Transverse colon (tissue), 4 donors: ENCODE results near the gene JPH3. TPM values are rescaled to one million over a fixed set of nuclear protein-coding genes. Genes with fewer than 3 reads are reported as not detected.

Experiments used
- DNase-seq: peaks from one replicate; pipeline ENCODE4 v3.0.0-alpha.2; 2019
- H3K27ac ChIP-seq, 4 donors: fragments of 200-600 bp; sonication (generic); 2 replicates each; pipeline ENCODE4 v1.5.1; 2016 to 2018; ENCODE audit warnings: inconsistent platforms in 4 of 4
- H3K27me3 ChIP-seq: fragments of 200-600 bp; sonication (generic); 2 replicates; pipeline ENCODE4 v1.5.1; 2017; ENCODE audit warnings: inconsistent platforms
- H3K36me3 ChIP-seq, 4 donors: fragments of 200-600 bp; sonication (generic); 2 replicates each; pipeline ENCODE4 v1.5.1; 2017 to 2019; ENCODE audit warnings: inconsistent platforms in 4 of 4
- H3K4me1 ChIP-seq, 4 donors: fragments of 200-600 bp; sonication (generic); 2 replicates each; pipeline ENCODE4 v1.5.1; 2017 to 2020; ENCODE audit warnings: inconsistent platforms in 4 of 4
- H3K4me3 ChIP-seq, 4 donors: fragments of 200-600 bp; sonication (generic); 1 replicate in 1 of 4; 2 replicates in 3 of 4; pipeline versions ENCODE4 v1.5.1 to v1.6.1; 2017 to 2019; ENCODE audit warnings: inconsistent platforms in 4 of 4
- H3K9me3 ChIP-seq, 2 donors: fragments of 200-600 bp; sonication (generic); 2 replicates each; pipeline ENCODE4 v1.5.1; 2017 to 2019; ENCODE audit warnings: inconsistent platforms in 2 of 2
- CTCF ChIP-seq, 5 experiments: fragments of 200-600 bp in 3 of 5; fragments of 450-650 bp in 2 of 5; sonication (generic) in 3 of 5; IDR thresholded peaks; 1 replicate in 2 of 5; 2 replicates in 3 of 5; pipeline ENCODE4 v1.5.1; 2016 to 2017; ENCODE audit warnings: antibody characterized with exemption in 5 of 5, inconsistent platforms in 3 of 5, mild to moderate bottlenecking in 2 of 5, moderate library complexity in 1 of 5
- EP300 ChIP-seq: sonication (generic); formaldehyde crosslinking; IDR thresholded peaks from one replicate; pipeline ENCODE4 v1.6.1; 2017; ENCODE audit warnings: antibody characterized with exemption, low read depth
- POLR2A ChIP-seq: fragments of 450-650 bp; IDR thresholded peaks from one replicate; pipeline ENCODE4 v1.6.1; 2016; ENCODE audit warnings: antibody characterized with exemption, mild to moderate bottlenecking, moderate library complexity
- POLR2AphosphoS5 ChIP-seq, 3 donors: sonication (generic); formaldehyde crosslinking; IDR thresholded peaks; one replicate each; pipeline ENCODE4 v1.6.1; 2016; ENCODE audit warnings: antibody characterized with exemption in 3 of 3
- WGBS, 2 donors: methylation state at CpG; one replicate each; pipeline ENCODE4 v1.1.5; 2018; ENCODE audit warnings: low coverage in 1 of 2; 5-methylcytosine and 5-hydroxymethylcytosine counted together
- in situ Hi-C, 4 donors: fragments of 200-750 bp; cut with MboI; loops; one replicate each; pipeline versions ENCODE4 v1.15.0 to v1.15.1; 2017; ENCODE audit warnings: low sequenced_read_pairs in 3 of 4, low pct_ligation_motif_present in 1 of 4, low pct_unique_long_range_greater_than_20kb in 1 of 4
- intact Hi-C: fragments of 100-400 bp; cut with DNase I; formaldehyde crosslinking; loops from one replicate; pipeline ENCODE4 v1.15.1; 2023; ENCODE audit warnings: low total_unique reads
- total RNA-seq, 4 donors: library from RNA; depleted of rRNA; stranded (reverse); fragments of >200 nt; gene quantifications; one replicate each; pipeline ENCODE4 v1.1.0, GENCODE V29; 2016

The JPH3 gene
- total RNA-seq, 4 donors from 2014 or later, result 0.32 to 5.2 (median 0.41) TPM; not detected in 1

DNA sequence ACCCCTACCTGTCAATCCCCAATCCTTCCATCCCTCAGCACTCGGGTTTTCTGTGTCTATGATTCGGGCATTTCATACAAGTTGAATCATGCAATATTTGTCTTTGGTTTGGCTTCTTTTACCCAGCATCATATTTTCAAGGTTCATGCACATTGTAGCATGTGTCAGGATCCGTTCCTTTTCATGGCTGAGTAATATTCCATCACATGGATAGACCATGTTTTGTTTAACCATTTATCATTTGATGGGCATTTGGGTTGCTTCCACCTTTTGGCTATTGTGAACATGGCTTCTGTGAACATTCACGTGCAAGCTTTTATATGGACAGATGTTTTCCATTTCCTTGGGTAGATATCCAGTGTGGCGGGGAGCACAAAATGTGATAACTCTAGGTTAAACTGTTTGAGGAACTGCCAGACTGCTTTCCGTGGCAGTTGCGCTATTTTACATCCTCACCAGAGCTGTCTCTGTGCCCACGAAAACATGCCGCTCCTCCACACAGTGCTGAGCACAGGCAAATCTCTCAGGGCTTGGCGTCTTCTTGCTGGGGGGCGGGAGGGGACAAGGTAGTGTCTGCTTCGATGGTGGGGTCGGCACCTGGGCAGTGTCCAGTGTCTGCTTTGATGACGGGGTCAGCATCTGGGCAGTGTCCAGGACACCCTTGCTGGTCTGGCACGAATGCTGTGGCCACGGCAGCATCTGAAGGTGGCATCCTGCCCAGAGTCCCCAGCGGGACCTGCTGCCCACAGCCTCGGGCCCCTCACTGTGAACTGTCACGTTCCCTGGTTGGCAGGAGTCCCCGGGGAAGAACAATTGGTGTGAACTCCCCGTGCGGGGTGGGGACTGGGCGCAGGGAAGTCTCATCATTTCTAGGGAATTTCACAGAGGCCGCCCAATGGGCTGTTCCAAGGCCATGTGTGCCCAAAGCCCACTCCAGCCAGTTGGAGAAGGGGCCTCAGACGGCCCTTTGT, 32.4 kb upstream of the JPH3 start:
- no peak overlapping the region for H3K4me3 ChIP-seq
- 58 to 89% methylated on average over 3 to 25 of the region's 25 CpGs for WGBS, 2 donors
- no peak for TF ChIP-seq POLR2A
- no peak for TF ChIP-seq EP300
- no peak for TF ChIP-seq POLR2AphosphoS5 (IDR thresholded peaks at IDR 0.05)
- no peak for TF ChIP-seq CTCF (IDR thresholded peaks at IDR 0.05)
- intact Hi-C loops, result no loop called here
- in situ Hi-C loops, result no loop called here
- H3K36me3 ChIP-seq, result no peaks in the 10 kb centered on the region
- no peaks in the 10 kb centered on the region for H3K9me3 ChIP-seq
- H3K4me1 ChIP-seq, result peaks cover 0 to 19% (median 10%) of the 10 kb centered on the region in 4 donors
- no peak for DNase-seq
- no peak overlapping the region for H3K27ac ChIP-seq
- H3K27me3 ChIP-seq, result peaks cover 15% of the 10 kb centered on the region

DNA sequence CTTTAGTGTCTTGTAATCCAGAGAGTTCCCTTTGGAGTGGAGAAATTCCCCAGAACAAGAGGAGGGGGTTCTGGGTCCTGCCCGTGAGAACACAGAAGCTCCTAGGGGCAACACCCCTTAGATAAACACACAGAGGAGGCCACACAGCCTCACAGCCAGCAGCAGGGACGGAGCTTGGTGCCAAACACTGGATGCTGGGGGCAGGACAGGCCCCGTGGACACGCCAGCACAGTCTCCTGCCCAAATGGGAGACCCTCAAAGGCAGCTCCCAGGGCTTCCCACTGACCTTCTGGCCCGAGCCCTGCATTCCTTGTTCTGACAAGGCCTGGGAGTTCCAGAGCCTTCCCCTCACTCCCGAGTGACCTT, 31.8 kb upstream of the JPH3 start:
- peak overlapping the region in 1 of 4 donors; percentile 2 for H3K27ac ChIP-seq

DNA sequence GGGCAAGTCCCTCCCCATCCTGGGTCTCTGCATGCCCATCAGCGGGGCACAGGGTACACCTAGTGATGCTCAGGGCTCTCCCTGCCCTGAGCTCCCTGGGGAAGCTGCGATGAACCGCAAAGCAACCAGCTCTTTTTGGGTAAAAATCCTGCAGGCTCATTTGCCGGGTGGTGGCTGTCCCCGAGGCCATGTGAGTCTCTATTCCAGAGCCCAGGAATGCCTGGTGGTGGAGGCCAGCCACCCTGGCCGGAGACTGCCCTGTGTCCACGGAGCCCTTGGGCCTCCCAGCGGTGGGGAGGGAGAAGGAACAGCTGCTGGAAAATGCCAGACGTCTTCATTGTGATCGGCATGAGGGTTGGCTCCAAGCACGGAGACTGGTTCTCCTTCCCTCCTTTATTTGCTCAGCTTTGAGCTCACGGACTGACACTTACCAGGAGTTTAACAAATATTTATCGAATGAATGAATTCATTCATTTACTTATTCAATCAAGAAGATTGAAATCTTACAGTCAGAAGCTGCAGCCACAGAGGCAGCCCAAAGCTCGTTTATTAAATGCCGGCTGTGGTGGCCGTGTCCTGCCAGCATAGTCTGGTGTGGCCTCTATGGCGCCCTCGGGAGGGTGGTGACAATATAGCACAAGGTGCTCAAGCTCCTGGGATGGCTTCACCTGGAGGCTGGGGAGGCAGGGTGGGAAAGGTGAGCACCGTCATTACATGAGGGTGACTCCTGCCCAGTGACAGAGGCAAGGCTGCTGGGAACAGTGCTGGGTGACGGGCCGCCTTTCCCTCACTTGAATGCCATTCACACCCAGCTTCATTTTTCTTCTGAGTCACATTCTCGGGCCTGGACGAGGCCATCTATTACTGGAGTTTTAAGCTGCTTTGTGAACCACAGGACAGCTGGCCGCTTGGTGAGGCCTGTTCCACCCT, 31.1 kb upstream of the JPH3 start:
- DNase-seq, result peak; percentile 66
- peaks cover 0 to 19% (median 10%) of the 10 kb centered on the region in 4 donors for H3K4me1 ChIP-seq
- H3K4me3 ChIP-seq, result no peak overlapping the region
- WGBS, 2 donors, result 39% methylated on average over 24 of the region's 24 CpGs; no CpG with 5 or more reads in 1 of the 2 donors
- TF ChIP-seq CTCF (IDR thresholded peaks at IDR 0.05) (peak; percentile 28 to 50 (median 47)), EP300 (no peak), POLR2AphosphoS5 (IDR thresholded peaks at IDR 0.05) (peak in 1 of 3 donors; percentile 14), POLR2A (no peak)
- H3K36me3 ChIP-seq, result no peaks in the 10 kb centered on the region
- peak overlapping the region in 3 of 4 donors; percentile 2 to 30 (median 10) for H3K27ac ChIP-seq
- peaks cover 15% of the 10 kb centered on the region for H3K27me3 ChIP-seq
- no peaks in the 10 kb centered on the region for H3K9me3 ChIP-seq
- intact Hi-C loops (no loop called here), in situ Hi-C loops (no loop called here)

More for the DNA sequence above, 31.8 kb upstream of the JPH3 start:
- intact Hi-C loops (no loop called here), in situ Hi-C loops (no loop called here)
- 24% methylated on average over 4 of the region's 6 CpGs; no CpG with 5 or more reads in 1 of the 2 donors for WGBS, 2 donors
- Histone ChIP-seq H3K36me3 (no peaks in the 10 kb centered on the region), H3K4me3 (no peak overlapping the region), H3K4me1 (peaks cover 0 to 19% (median 10%) of the 10 kb centered on the region in 4 donors), H3K27me3 (peaks cover 15% of the 10 kb centered on the region), H3K9me3 (no peaks in the 10 kb centered on the region)
- TF ChIP-seq POLR2AphosphoS5 (IDR thresholded peaks at IDR 0.05), result no peak
- no peak for TF ChIP-seq EP300
- no peak for TF ChIP-seq POLR2A
- no peak for TF ChIP-seq CTCF (IDR thresholded peaks at IDR 0.05)
- no peak for DNase-seq

DNA sequence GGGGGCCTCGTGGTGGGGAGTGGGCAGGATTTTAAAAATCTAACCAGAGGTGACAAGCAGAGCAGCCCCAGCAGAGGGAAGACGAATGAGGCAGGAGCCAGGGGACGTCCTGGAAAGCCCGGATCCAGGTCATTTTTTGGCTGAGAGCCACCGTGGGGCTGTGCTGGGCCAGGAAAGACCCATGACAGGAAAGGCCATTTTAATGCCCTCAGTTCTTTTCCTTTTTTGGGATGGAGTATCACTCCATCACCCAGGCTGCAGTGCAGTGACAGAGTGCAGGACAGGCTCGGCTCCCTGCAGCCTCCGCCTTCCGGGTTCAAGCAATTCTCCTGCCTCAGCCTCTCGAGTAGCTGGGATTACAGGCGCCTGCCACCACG, 30.5 kb upstream of the JPH3 start:
- Histone ChIP-seq H3K36me3 (no peaks in the 10 kb centered on the region), H3K4me3 (no peak overlapping the region), H3K9me3 (no peaks in the 10 kb centered on the region), H3K4me1 (peaks cover 0 to 19% (median 10%) of the 10 kb centered on the region in 4 donors), H3K27ac (peak overlapping the region in 2 of 4 donors; percentile 2 to 10), H3K27me3 (peaks cover 18% of the 10 kb centered on the region)
- intact Hi-C loops, result no loop called here
- TF ChIP-seq EP300, result no peak
- TF ChIP-seq POLR2AphosphoS5 (IDR thresholded peaks at IDR 0.05), result no peak
- no peak for TF ChIP-seq POLR2A
- TF ChIP-seq CTCF (IDR thresholded peaks at IDR 0.05), result no peak
- in situ Hi-C loops, result no loop called here
- DNase-seq, result no peak
- 20 to 70% methylated on average over 1 to 11 of the region's 11 CpGs for WGBS, 2 donors
